HEK293 (cell line): ENCODE results near the gene TPRN.

Experiments
- BCL11A ChIP-seq: fragments of 450-650 bp; formaldehyde crosslinking; IDR thresholded peaks from 2 replicates; pipeline ENCODE4 v1.5.1; 2016; ENCODE audit warnings: low read depth, missing biosample characterization, missing genetic modification characterization
- GLIS2 ChIP-seq: fragments of 450-650 bp; formaldehyde crosslinking; IDR thresholded peaks from 2 replicates; pipeline ENCODE4 v1.5.1; 2016; ENCODE audit warnings: missing biosample characterization, missing genetic modification characterization
- HOXD13 ChIP-seq: sonication (generic); formaldehyde crosslinking; IDR thresholded peaks from 2 replicates; pipeline ENCODE4 v1.8.0; 2022; ENCODE audit warnings: missing genetic modification reagents, borderline replicate concordance
- RBAK ChIP-seq: fragments of 450-650 bp; formaldehyde crosslinking; IDR thresholded peaks from 2 replicates; pipeline ENCODE4 v1.5.1; 2016; ENCODE audit warnings: missing biosample characterization, missing genetic modification characterization
- ZBTB21 ChIP-seq: fragments of 450-650 bp; formaldehyde crosslinking; IDR thresholded peaks from 2 replicates; pipeline ENCODE4 v1.5.1; 2017; ENCODE audit warnings: missing biosample characterization, missing genetic modification characterization
- ZFP37 ChIP-seq: fragments of 450-650 bp; formaldehyde crosslinking; IDR thresholded peaks from 2 replicates; pipeline ENCODE4 v1.5.1; 2016; ENCODE audit warnings: missing biosample characterization, missing genetic modification characterization
- ZNF112 ChIP-seq: fragments of 450-650 bp; formaldehyde crosslinking; IDR thresholded peaks from 2 replicates; pipeline ENCODE4 v1.5.0; 2017; ENCODE audit warnings: missing biosample characterization, missing genetic modification characterization
- ZNF146 ChIP-seq: fragments of 450-650 bp; formaldehyde crosslinking; IDR thresholded peaks from 2 replicates; pipeline ENCODE4 v1.5.1; 2016; ENCODE audit warnings: missing biosample characterization, missing genetic modification characterization
- ZNF155 ChIP-seq: fragments of 450-650 bp; formaldehyde crosslinking; IDR thresholded peaks from 2 replicates; pipeline ENCODE4 v1.5.1; 2016; ENCODE audit warnings: missing biosample characterization, missing genetic modification characterization
- ZNF2 ChIP-seq: fragments of 450-650 bp; formaldehyde crosslinking; IDR thresholded peaks from 2 replicates; pipeline ENCODE4 v1.5.1; 2016; ENCODE audit warnings: missing biosample characterization, missing genetic modification characterization
- ZNF354C ChIP-seq: fragments of 450-650 bp; formaldehyde crosslinking; IDR thresholded peaks from 2 replicates; pipeline ENCODE4 v1.5.1; 2016; ENCODE audit warnings: missing biosample characterization, missing genetic modification characterization, low read depth, borderline replicate concordance
- ZNF391 ChIP-seq: fragments of 450-650 bp; formaldehyde crosslinking; IDR thresholded peaks from 2 replicates; pipeline ENCODE4 v1.5.1; 2016; ENCODE audit warnings: low read depth, missing biosample characterization, missing genetic modification characterization, borderline replicate concordance
- ZNF394 ChIP-seq: fragments of 450-650 bp; formaldehyde crosslinking; IDR thresholded peaks from 2 replicates; pipeline ENCODE4 v1.5.1; 2016; ENCODE audit warnings: missing biosample characterization, missing genetic modification characterization, mild to moderate bottlenecking, moderate library complexity, borderline replicate concordance
- ZNF423 ChIP-seq: fragments of 450-650 bp; formaldehyde crosslinking; IDR thresholded peaks from 2 replicates; pipeline ENCODE4 v1.5.1; 2016; ENCODE audit warnings: missing biosample characterization, missing genetic modification characterization
- ZNF529 ChIP-seq: fragments of 450-650 bp; formaldehyde crosslinking; IDR thresholded peaks from 2 replicates; pipeline ENCODE4 v1.5.1; 2017; ENCODE audit warnings: missing genetic modification characterization, missing biosample characterization; ENCODE audit not compliant: insufficient replicate concordance
- ZNF548 ChIP-seq: fragments of 450-650 bp; formaldehyde crosslinking; IDR thresholded peaks from 2 replicates; pipeline ENCODE4 v1.5.1; 2016; ENCODE audit warnings: missing biosample characterization, missing genetic modification characterization
- ZNF549 ChIP-seq: fragments of 450-650 bp; IDR thresholded peaks from 2 replicates; pipeline ENCODE4 v1.5.1; 2018; ENCODE audit warnings: missing biosample characterization, missing genetic modification characterization, mild to moderate bottlenecking, inconsistent platforms, moderate library complexity
- ZNF658 ChIP-seq: fragments of 450-650 bp; formaldehyde crosslinking; IDR thresholded peaks from 2 replicates; pipeline ENCODE4; 2016; ENCODE audit warnings: missing biosample characterization, missing genetic modification characterization
- ZNF747 ChIP-seq: fragments of 450-650 bp; formaldehyde crosslinking; IDR thresholded peaks from 2 replicates; pipeline ENCODE4 v1.5.1; 2016; ENCODE audit warnings: missing biosample characterization, missing genetic modification characterization
- ZNF776 ChIP-seq: fragments of 450-650 bp; formaldehyde crosslinking; IDR thresholded peaks from 2 replicates; pipeline ENCODE4 v1.5.0; 2017; ENCODE audit warnings: missing biosample characterization, missing genetic modification characterization, borderline replicate concordance
- TF ChIP-seq, protein P1 (sequence below): fragments of 450-650 bp; formaldehyde crosslinking; IDR thresholded peaks from 2 replicates; pipeline ENCODE4 v1.5.0; 2017; ENCODE audit warnings: missing biosample characterization, missing genetic modification characterization, borderline replicate concordance
- TF ChIP-seq, protein P2 (sequence below): fragments of 450-650 bp; formaldehyde crosslinking; IDR thresholded peaks from 2 replicates; pipeline ENCODE4 v1.5.1; 2016; ENCODE audit warnings: missing biosample characterization, missing genetic modification characterization
- TF ChIP-seq, protein P3 (sequence below): fragments of 450-650 bp; formaldehyde crosslinking; IDR thresholded peaks from 2 replicates; pipeline ENCODE4 v1.5.1; 2016; ENCODE audit warnings: missing biosample characterization, missing genetic modification characterization
- TF ChIP-seq, protein P4 (sequence below): fragments of 450-650 bp; formaldehyde crosslinking; IDR thresholded peaks from 2 replicates; pipeline ENCODE4 v1.5.1; 2016; ENCODE audit warnings: missing biosample characterization, missing genetic modification characterization
- TF ChIP-seq, protein P5 (sequence below): fragments of 450-650 bp; formaldehyde crosslinking; IDR thresholded peaks from 2 replicates; pipeline ENCODE4 v1.5.1; 2017; ENCODE audit warnings: missing biosample characterization, missing genetic modification characterization

TPRN gene

DNA sequence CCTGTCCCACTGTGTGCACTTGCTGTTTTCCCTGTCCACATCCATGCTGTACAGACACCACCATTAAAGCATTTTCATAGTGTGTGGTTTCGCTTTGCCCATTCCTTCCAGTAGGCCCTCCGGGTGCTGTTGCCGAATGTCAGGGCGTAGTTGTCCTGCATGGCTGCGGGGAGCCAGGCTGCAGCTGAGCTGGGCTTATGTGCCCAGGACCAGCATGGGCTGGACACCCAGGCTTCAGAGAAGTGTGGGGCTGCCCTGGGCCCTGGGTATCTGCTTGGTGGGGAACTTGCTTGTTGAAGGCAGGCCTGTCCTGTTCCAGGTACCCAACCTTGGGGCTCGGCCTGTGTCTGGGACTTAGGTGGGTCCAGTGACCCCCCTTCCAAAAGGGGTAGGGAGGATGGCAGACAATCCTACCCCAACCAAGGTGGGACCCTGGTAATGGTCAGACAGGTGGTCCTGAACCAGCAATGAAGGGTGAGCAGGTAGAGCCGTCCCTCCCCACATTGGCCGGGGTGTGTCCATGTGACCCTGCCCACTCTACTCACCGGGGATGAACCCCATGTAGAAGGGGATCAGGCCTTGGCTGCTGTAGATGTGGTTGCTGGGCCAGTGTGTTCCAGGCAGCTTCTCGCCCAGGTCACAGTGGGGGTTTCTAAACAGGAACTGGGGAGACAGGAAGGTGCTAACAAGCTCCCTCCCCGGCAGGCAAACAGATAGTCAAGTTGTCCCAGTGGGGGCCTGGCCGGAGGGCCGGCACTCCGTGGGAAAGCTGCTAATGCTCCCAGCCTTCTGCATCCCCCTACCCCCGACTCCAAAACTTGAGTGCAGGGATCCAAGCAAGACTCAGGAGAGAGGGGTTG lies 43.3 kb upstream of the TPRN start (continued):
- TF ChIP-seq, protein P1, sequence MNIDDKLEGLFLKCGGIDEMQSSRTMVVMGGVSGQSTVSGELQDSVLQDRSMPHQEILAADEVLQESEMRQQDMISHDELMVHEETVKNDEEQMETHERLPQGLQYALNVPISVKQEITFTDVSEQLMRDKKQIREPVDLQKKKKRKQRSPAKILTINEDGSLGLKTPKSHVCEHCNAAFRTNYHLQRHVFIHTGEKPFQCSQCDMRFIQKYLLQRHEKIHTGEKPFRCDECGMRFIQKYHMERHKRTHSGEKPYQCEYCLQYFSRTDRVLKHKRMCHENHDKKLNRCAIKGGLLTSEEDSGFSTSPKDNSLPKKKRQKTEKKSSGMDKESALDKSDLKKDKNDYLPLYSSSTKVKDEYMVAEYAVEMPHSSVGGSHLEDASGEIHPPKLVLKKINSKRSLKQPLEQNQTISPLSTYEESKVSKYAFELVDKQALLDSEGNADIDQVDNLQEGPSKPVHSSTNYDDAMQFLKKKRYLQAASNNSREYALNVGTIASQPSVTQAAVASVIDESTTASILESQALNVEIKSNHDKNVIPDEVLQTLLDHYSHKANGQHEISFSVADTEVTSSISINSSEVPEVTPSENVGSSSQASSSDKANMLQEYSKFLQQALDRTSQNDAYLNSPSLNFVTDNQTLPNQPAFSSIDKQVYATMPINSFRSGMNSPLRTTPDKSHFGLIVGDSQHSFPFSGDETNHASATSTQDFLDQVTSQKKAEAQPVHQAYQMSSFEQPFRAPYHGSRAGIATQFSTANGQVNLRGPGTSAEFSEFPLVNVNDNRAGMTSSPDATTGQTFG (tag by site-specific recombination) = no peak
- TF ChIP-seq BCL11A (tag by site-specific recombination) = no peak; the same call in 1 of the 2 replicates
- TF ChIP-seq GLIS2 (tag by site-specific recombination) = peak; percentile 81
- no peak for TF ChIP-seq HOXD13
- TF ChIP-seq ZNF423 = 0 out of 2 replicates have a peak, but pooled peaks have one; percentile 9
- no peak for TF ChIP-seq ZNF155 (tag by site-specific recombination)
- TF ChIP-seq ZNF747 (tag by site-specific recombination) = no peak
- TF ChIP-seq ZNF394 (tag by site-specific recombination) = no peak
- TF ChIP-seq ZNF549 = no peak
- TF ChIP-seq ZNF776 (tag by site-specific recombination) = no peak
- no peak for TF ChIP-seq ZBTB21 (tag by site-specific recombination)
- no peak for TF ChIP-seq ZNF112
- no peak for TF ChIP-seq ZNF146 (tag by site-specific recombination)
- no peak; the same call in 1 of the 2 replicates for TF ChIP-seq ZFP37
- TF ChIP-seq, protein P2, sequence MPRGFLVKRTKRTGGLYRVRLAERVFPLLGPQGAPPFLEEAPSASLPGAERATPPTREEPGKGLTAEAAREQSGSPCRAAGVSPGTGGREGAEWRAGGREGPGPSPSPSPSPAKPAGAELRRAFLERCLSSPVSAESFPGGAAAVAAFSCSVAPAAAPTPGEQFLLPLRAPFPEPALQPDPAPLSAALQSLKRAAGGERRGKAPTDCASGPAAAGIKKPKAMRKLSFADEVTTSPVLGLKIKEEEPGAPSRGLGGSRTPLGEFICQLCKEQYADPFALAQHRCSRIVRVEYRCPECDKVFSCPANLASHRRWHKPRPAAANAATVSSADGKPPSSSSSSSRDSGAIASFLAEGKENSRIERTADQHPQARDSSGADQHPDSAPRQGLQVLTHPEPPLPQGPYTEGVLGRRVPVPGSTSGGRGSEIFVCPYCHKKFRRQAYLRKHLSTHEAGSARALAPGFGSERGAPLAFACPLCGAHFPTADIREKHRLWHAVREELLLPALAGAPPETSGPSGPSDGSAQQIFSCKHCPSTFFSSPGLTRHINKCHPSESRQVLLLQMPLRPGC = 0 out of 2 replicates have a peak, but pooled peaks have one; percentile 11
- 0 out of 2 replicates have a peak, but pooled peaks have one; percentile 21 for TF ChIP-seq ZNF2 (tag by site-specific recombination)
- no peak for TF ChIP-seq ZNF658 (tag by site-specific recombination)
- TF ChIP-seq, protein P3, sequence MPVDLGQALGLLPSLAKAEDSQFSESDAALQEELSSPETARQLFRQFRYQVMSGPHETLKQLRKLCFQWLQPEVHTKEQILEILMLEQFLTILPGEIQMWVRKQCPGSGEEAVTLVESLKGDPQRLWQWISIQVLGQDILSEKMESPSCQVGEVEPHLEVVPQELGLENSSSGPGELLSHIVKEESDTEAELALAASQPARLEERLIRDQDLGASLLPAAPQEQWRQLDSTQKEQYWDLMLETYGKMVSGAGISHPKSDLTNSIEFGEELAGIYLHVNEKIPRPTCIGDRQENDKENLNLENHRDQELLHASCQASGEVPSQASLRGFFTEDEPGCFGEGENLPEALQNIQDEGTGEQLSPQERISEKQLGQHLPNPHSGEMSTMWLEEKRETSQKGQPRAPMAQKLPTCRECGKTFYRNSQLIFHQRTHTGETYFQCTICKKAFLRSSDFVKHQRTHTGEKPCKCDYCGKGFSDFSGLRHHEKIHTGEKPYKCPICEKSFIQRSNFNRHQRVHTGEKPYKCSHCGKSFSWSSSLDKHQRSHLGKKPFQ = 0 out of 2 replicates have a peak, but pooled peaks have one; percentile 81
- no peak for TF ChIP-seq ZNF391 (tag by site-specific recombination)
- TF ChIP-seq ZNF548 (tag by site-specific recombination) = no peak
- TF ChIP-seq, protein P4, sequence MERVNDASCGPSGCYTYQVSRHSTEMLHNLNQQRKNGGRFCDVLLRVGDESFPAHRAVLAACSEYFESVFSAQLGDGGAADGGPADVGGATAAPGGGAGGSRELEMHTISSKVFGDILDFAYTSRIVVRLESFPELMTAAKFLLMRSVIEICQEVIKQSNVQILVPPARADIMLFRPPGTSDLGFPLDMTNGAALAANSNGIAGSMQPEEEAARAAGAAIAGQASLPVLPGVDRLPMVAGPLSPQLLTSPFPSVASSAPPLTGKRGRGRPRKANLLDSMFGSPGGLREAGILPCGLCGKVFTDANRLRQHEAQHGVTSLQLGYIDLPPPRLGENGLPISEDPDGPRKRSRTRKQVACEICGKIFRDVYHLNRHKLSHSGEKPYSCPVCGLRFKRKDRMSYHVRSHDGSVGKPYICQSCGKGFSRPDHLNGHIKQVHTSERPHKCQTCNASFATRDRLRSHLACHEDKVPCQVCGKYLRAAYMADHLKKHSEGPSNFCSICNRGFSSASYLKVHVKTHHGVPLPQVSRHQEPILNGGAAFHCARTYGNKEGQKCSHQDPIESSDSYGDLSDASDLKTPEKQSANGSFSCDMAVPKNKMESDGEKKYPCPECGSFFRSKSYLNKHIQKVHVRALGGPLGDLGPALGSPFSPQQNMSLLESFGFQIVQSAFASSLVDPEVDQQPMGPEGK (tag by site-specific recombination) = peak; percentile 27; the same call in 1 of the 2 replicates
- TF ChIP-seq, protein P5, sequence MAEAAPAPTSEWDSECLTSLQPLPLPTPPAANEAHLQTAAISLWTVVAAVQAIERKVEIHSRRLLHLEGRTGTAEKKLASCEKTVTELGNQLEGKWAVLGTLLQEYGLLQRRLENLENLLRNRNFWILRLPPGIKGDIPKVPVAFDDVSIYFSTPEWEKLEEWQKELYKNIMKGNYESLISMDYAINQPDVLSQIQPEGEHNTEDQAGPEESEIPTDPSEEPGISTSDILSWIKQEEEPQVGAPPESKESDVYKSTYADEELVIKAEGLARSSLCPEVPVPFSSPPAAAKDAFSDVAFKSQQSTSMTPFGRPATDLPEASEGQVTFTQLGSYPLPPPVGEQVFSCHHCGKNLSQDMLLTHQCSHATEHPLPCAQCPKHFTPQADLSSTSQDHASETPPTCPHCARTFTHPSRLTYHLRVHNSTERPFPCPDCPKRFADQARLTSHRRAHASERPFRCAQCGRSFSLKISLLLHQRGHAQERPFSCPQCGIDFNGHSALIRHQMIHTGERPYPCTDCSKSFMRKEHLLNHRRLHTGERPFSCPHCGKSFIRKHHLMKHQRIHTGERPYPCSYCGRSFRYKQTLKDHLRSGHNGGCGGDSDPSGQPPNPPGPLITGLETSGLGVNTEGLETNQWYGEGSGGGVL (tag by site-specific recombination) = peak; percentile 34; the same call in 1 of the 2 replicates
- TF ChIP-seq RBAK = no peak
- TF ChIP-seq ZNF529 = no peak
- TF ChIP-seq ZNF354C (tag by site-specific recombination) = no peak
